Activated CD8-positive, alpha-beta T cell treated with anti-CD3 and anti-CD28 coated beads for 36 hours (primary cell): ENCODE measurements around the gene DRAM1. TPM values are rescaled to one million over a fixed set of nuclear protein-coding genes. Genes with fewer than 3 reads are reported as not detected.

Experiments used
- ATAC-seq: fragments of 200-7000 bp; cut with Tn5 transposase; one replicate; pipeline ENCODE4 v1.10.0; 2021; ENCODE audit warnings: mild to moderate bottlenecking, moderate library complexity
- CTCF ChIA-PET: fragments of 350-600 bp; sonication (Branson Sonifier 250); formaldehyde crosslinking; loops from one replicate; lab custom pipeline; 2021; ENCODE audit warnings: antibody characterized with exemption; lab: Charles Lee
- POLR2A ChIA-PET: fragments of 350-600 bp; sonication (Branson Sonifier 250); formaldehyde crosslinking; loops from one replicate; lab custom pipeline; 2021; ENCODE audit warnings: antibody characterized with exemption; lab: Charles Lee
- DNase-seq: peaks from one replicate; pipeline ENCODE4 v3.0.0-alpha.2; 2020
- H3K27ac Mint-ChIP-seq: one replicate; pipeline ENCODE4 v1.8.0; 2021; ENCODE audit warnings: mild to moderate bottlenecking, mixed read lengths
- H3K27me3 Mint-ChIP-seq: one replicate; pipeline ENCODE4 v1.8.0; 2021; ENCODE audit warnings: mixed read lengths
- H3K36me3 Mint-ChIP-seq: one replicate; pipeline ENCODE4 v1.8.0; 2021; ENCODE audit warnings: low read depth, mixed read lengths
- H3K4me1 Mint-ChIP-seq: one replicate; pipeline ENCODE4 v1.8.0; 2021; ENCODE audit warnings: low read depth, mixed read lengths
- H3K4me3 Mint-ChIP-seq: one replicate; pipeline ENCODE4 v1.8.0; 2021; ENCODE audit warnings: mild to moderate bottlenecking, moderate library complexity, mixed read lengths
- H3K9me3 Mint-ChIP-seq: one replicate; pipeline ENCODE4 v1.8.0; 2021; ENCODE audit warnings: mixed read lengths
- CTCF ChIP-seq: fragments of 200-600 bp; IDR thresholded peaks from one replicate; pipeline ENCODE4 v1.8.0; 2022; ENCODE audit warnings: antibody characterized with exemption, mild to moderate bottlenecking
- intact Hi-C: fragments of 100-400 bp; cut with micrococcal nuclease; formaldehyde crosslinking; loops from one replicate; pipeline ENCODE4 v1.10.0; 2022
- total RNA-seq, 2 experiments: library from RNA; stranded (reverse); gene quantifications; one replicate each; pipeline ENCODE4 v1.2.3, GENCODE V29; 2021

DRAM1 gene
- total RNA-seq, 2 experiments from 2014 or later: 3.8 to 4.3 TPM

DNA sequence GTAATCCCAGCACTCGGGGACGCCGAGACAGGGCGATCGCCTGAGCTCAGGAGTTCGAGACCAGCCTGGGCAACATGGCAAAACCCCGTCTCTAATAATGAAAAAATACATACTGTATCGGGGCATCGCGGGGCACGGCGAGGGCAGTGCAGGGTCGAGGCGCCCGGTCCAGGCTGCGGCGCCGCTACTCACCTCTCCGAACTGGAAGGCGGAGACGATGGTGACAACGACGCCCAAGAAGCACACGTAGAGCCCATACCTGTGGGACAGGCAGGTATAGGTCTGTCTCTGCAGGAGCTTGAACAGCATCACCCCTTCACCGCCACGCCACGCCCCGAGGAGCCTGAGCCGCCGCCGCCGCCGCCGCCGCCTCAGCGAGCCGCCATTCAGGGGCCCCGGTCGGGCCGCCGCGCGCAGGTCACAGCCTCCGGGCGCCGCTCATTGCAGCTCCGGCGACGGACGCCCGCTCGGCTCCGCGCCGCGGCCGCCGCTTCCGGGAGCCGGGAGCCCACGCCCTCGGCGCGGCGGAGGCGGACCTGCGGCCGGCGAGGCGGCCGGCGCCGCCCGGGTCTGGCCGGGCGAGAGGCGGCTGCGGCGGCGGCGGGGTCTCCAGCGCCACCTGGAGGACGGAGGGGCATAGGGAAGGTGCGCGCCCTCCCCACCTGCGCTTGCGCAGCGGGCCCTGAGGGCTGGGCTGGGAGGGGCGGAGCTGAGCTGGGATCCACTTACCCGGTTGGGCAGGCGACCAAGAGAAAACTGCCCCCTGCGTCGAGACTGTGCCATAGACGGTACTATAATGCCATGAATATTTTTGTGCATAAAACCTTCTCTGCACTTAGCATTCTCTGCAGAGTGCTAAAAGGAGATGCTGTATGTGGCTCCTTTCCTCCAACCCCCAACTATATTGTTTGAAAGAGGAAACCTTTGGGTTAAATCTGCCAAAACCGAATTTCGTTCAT is 46.7 kb upstream of the DRAM1 start, which contains the start of gene GNPTAB:
Gene GNPTAB (minus strand): TSS at position 593 of the 959 bp plus-strand sequence. CDS start 284 bp downstream, at position 309.
- H3K9me3 Mint-ChIP-seq: no peaks in the 10 kb centered on the region
- peak; percentile 97 for DNase-seq
- H3K36me3 Mint-ChIP-seq: peaks cover 13% of the 10 kb centered on the region
- peak; percentile 97 for ATAC-seq
- TF ChIP-seq CTCF: peak; percentile 65
- no peaks in the 10 kb centered on the region for H3K27me3 Mint-ChIP-seq
- peak within 1 kb of the TSS; percentile 98 for H3K4me3 Mint-ChIP-seq
- H3K4me1 Mint-ChIP-seq: peaks cover 37% of the 10 kb centered on the region
- H3K27ac Mint-ChIP-seq: peak within 1 kb of the TSS; percentile 92
- ChIA-PET POLR2A (interaction anchor here (0.7 to 2.3 kb wide), 10 partner anchors 13 to 423 kb away, joined by 3 to 16 read pairs (median 6); partner anchors contain the start of gene ARL1), CTCF (interaction anchor here (0.6 to 11.4 kb wide), 26 partner anchors 9 to 423 kb away, joined by 3 to 143 read pairs (median 4); partner anchors contain the start of genes ARL1 and DRAM1)
- intact Hi-C loops: loop anchor here (2.0 to 10.0 kb wide), 2 partner anchors 58 to 416 kb away; no protein-coding TSS in a partner anchor

GRCh38 chr12:101832030-101832429 is 45.4 kb upstream of the DRAM1 start:
- ATAC-seq: no peak
- TF ChIP-seq CTCF: no peak

GRCh38 chr12:101838628-101839323 is 38.6 kb upstream of the DRAM1 start:
- ATAC-seq (peak; percentile 46), DNase-seq (no peak)
- H3K4me3 Mint-ChIP-seq: no peak overlapping the region
- CTCF ChIA-PET: interaction anchor here (0.9 to 10.4 kb wide), 18 partner anchors 9 to 433 kb away, joined by 3 to 199 read pairs (median 16); partner anchors contain the start of genes GNPTAB and WASHC3
- no peak for TF ChIP-seq CTCF
- peak overlapping the region; percentile 47 for H3K27ac Mint-ChIP-seq
- H3K36me3 Mint-ChIP-seq: no peaks in the 10 kb centered on the region
- no peaks in the 10 kb centered on the region for H3K27me3 Mint-ChIP-seq
- no peaks in the 10 kb centered on the region for H3K9me3 Mint-ChIP-seq
- POLR2A ChIA-PET: interaction anchor here (1.1 to 1.5 kb wide), 2 partner anchors 64 to 65 kb away, joined by 3 to 4 read pairs; no protein-coding TSS in a partner anchor
- intact Hi-C loops: loop anchor here (1.0 to 10.0 kb wide), 2 partner anchors 65 to 424 kb away; no protein-coding TSS in a partner anchor
- H3K4me1 Mint-ChIP-seq: peaks cover 8% of the 10 kb centered on the region

More at GRCh38 chr12:101832030-101832429, 45.4 kb upstream of the DRAM1 start:
- CTCF ChIA-PET: interaction anchor here (0.7 to 11.4 kb wide), 13 partner anchors 8 to 249 kb away, joined by 3 to 143 read pairs (median 14); no protein-coding TSS in a partner anchor
- H3K4me1 Mint-ChIP-seq: peaks cover 27% of the 10 kb centered on the region
- no peaks in the 10 kb centered on the region for H3K27me3 Mint-ChIP-seq
- H3K27ac Mint-ChIP-seq: no peak overlapping the region
- H3K9me3 Mint-ChIP-seq: no peaks in the 10 kb centered on the region
- POLR2A ChIA-PET: no interaction called here
- DNase-seq: no peak
- H3K4me3 Mint-ChIP-seq: peak overlapping the region; percentile 19
- H3K36me3 Mint-ChIP-seq: peaks cover 13% of the 10 kb centered on the region
- intact Hi-C loops: loop anchor here (10.0 kb wide), 1 partner anchor 417 kb away; no protein-coding TSS in a partner anchor

DNA sequence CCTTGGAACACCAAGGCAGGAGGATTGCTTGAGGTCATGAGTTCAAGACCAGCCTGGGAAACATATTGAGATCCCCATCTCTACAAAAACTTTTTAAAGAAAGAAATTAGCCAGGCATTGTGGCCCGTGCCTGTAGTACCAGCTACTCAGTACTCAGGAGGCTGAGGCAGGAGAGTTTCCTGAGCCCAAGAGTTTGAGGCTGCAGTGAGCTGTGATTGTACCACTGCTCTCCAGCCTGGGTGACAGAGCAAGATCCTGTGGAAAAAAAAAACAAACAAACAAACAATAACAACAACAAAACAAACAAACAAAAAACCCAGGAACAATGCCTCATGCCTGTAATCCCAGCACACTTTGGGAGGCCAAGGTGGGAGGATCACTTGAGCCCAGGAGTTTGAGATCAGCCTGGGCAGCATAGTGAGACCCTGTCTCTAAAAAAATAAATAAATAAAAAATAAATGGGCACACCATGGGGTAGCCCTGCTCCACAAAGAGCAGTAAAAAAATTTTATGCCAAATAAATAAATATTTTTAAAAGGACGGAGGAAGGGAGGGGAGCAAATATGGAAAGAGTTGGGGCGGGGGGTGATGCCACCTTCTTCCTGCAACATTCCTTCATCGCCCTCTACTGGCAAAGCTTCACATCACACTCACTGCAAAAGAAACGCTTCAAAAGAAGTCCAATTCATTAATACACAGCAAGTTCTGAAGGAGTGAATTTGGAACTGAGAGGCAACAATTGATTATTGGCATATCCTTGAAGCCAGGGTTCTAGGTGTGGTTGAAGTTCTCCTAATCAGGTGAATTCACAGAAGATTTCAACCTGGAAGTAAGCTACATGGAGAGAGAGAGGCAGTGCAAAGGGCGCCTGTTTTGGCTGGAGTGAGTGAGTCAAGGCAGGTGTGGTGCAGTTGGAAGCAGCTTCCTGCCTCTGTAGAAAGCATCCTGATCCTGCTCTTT is 37.8 kb upstream of the DRAM1 start:
- DNase-seq: peak; percentile 82
- intact Hi-C loops: loop anchor here (1.0 to 10.0 kb wide), 3 partner anchors 66 to 425 kb away; no protein-coding TSS in a partner anchor
- Mint-ChIP-seq H3K27me3 (no peaks in the 10 kb centered on the region), H3K27ac (no peak overlapping the region), H3K9me3 (no peaks in the 10 kb centered on the region), H3K4me1 (peaks cover 8% of the 10 kb centered on the region), H3K4me3 (no peak overlapping the region), H3K36me3 (no peaks in the 10 kb centered on the region)
- ChIA-PET POLR2A (interaction anchor here (0.6 to 1.5 kb wide), 3 partner anchors 64 to 602 kb away, joined by 3 to 4 read pairs (median 3); no protein-coding TSS in a partner anchor), CTCF (interaction anchor here (0.6 to 10.4 kb wide), 40 partner anchors 9 to 434 kb away, joined by 3 to 199 read pairs (median 4); partner anchors contain the start of genes ARL1, DRAM1 and GNPTAB)
- ATAC-seq: peak; percentile 79
- peak; percentile 96 for TF ChIP-seq CTCF
